Mesenchymal stem cell (in vitro differentiated cells and primary cell): ENCODE results near the gene ERFL.

Source experiments
- DNase-seq: peaks from one replicate; pipeline ENCODE4 v3.0.0-alpha.2; 2013
- H2AFZ ChIP-seq: one replicate; pipeline ENCODE4 v1.6.1; 2013; ENCODE audit warnings: low read depth, mild to moderate bottlenecking, control low read depth, inconsistent platforms, low read length, moderate library complexity
- H2AK5ac ChIP-seq: 2 replicates; pipeline ENCODE4 v1.6.1; 2013; ENCODE audit warnings: low read length, moderate library complexity, mild to moderate bottlenecking, inconsistent platforms; ENCODE audit not compliant: severe bottlenecking
- H2BK120ac ChIP-seq: one replicate; pipeline ENCODE4 v1.6.1; 2013; ENCODE audit warnings: low read depth, mild to moderate bottlenecking, inconsistent platforms, low read length, moderate library complexity
- H2BK12ac ChIP-seq, 2 experiments: one replicate each; pipeline ENCODE4 v1.6.1; 2013; ENCODE audit warnings: inconsistent platforms in 2 of 2, low read length in 2 of 2, mild to moderate bottlenecking in 2 of 2, moderate library complexity in 2 of 2, control low read depth in 1 of 2
- H2BK15ac ChIP-seq: one replicate; pipeline ENCODE4 v1.6.1; 2013; ENCODE audit warnings: mild to moderate bottlenecking, low read depth, inconsistent platforms; ENCODE audit not compliant: poor library complexity, severe bottlenecking
- H2BK5ac ChIP-seq: 2 replicates; pipeline ENCODE4 v1.6.1; 2013; ENCODE audit warnings: low read depth, mild to moderate bottlenecking, low read length, control low read depth, inconsistent platforms; ENCODE audit not compliant: poor library complexity, severe bottlenecking
- H3K14ac ChIP-seq, 2 experiments: one replicate each; pipeline ENCODE4 v1.6.1; 2013; ENCODE audit warnings: inconsistent platforms in 2 of 2, low read length in 2 of 2, control low read depth in 1 of 2, mild to moderate bottlenecking in 1 of 2, moderate library complexity in 1 of 2
- H3K18ac ChIP-seq, 2 experiments: one replicate each; pipeline ENCODE4 v1.6.1; 2013; ENCODE audit warnings: inconsistent platforms in 2 of 2, low read length in 2 of 2, control low read depth in 1 of 2, low read depth in 1 of 2, mild to moderate bottlenecking in 1 of 2
- H3K23ac ChIP-seq, 2 experiments: one replicate each; pipeline ENCODE4 v1.6.1; 2013; ENCODE audit warnings: inconsistent platforms in 2 of 2, low read length in 2 of 2, mild to moderate bottlenecking in 2 of 2, moderate library complexity in 2 of 2, control low read depth in 1 of 2
- H3K27ac ChIP-seq: 2 replicates; pipeline ENCODE4 v1.5.1; 2013; ENCODE audit warnings: mild to moderate bottlenecking, moderate library complexity, low read length, control low read depth, inconsistent platforms; ENCODE audit not compliant: poor library complexity, severe bottlenecking
- H3K27me3 ChIP-seq, 2 experiments: 2 replicates each; pipeline versions ENCODE4 v1.6.1 to v1.7.0; 2013; ENCODE audit warnings: low read length in 2 of 2, mild to moderate bottlenecking in 2 of 2, moderate library complexity in 2 of 2, control low read depth in 1 of 2, inconsistent platforms in 1 of 2; ENCODE audit not compliant: control insufficient read depth in 1 of 2, insufficient read depth in 1 of 2
- H3K36me3 ChIP-seq, 2 experiments: 2 replicates each; pipeline versions ENCODE4 v1.6.1 to v1.7.0; 2013; ENCODE audit warnings: low read length in 2 of 2, control low read depth in 1 of 2, inconsistent platforms in 1 of 2, low read depth in 1 of 2, mild to moderate bottlenecking in 1 of 2; ENCODE audit not compliant: insufficient read depth in 2 of 2, control insufficient read depth in 1 of 2
- H3K4ac ChIP-seq, 2 experiments: one replicate each; pipeline ENCODE4 v1.6.1; 2013; ENCODE audit warnings: inconsistent platforms in 2 of 2, low read length in 2 of 2, mild to moderate bottlenecking in 2 of 2, moderate library complexity in 2 of 2, control low read depth in 1 of 2, low read depth in 1 of 2
- H3K4me1 ChIP-seq: 2 replicates; pipeline ENCODE4 v1.6.1; 2013; ENCODE audit warnings: low read depth, low read length, control low read depth; ENCODE audit not compliant: control insufficient read depth, insufficient read depth
- H3K4me2 ChIP-seq: 2 replicates; pipeline ENCODE4 v1.6.1; 2013; ENCODE audit warnings: low read length, mild to moderate bottlenecking, inconsistent platforms; ENCODE audit not compliant: poor library complexity, severe bottlenecking
- H3K4me3 ChIP-seq, 2 experiments: 2 replicates each; pipeline versions ENCODE4 v1.5.1 to v1.7.0; 2013; ENCODE audit warnings: low read length in 2 of 2, mild to moderate bottlenecking in 2 of 2, control low read depth in 1 of 2, low read depth in 1 of 2; ENCODE audit not compliant: insufficient read depth in 1 of 2
- H3K79me1 ChIP-seq: replicated peaks from 2 replicates; pipeline ENCODE4 v1.6.1; 2013; ENCODE audit warnings: mild to moderate bottlenecking, control low read depth, low read length, inconsistent platforms; ENCODE audit not compliant: poor library complexity, severe bottlenecking
- H3K9ac ChIP-seq: 2 replicates; pipeline ENCODE4 v1.7.0; 2013; ENCODE audit warnings: mild to moderate bottlenecking, low read length, moderate library complexity
- H3K9me3 ChIP-seq: 2 replicates; pipeline ENCODE4 v1.7.0; 2013; ENCODE audit warnings: mild to moderate bottlenecking, low read length; ENCODE audit not compliant: control insufficient read depth
- H4K8ac ChIP-seq: one replicate; pipeline ENCODE4 v1.6.1; 2013; ENCODE audit warnings: inconsistent platforms, mild to moderate bottlenecking, low read length, moderate library complexity
- H4K91ac ChIP-seq: one replicate; pipeline ENCODE4 v1.6.1; 2013; ENCODE audit warnings: mild to moderate bottlenecking, low read length, inconsistent platforms
- WGBS: methylation state at CpG from one replicate; pipeline ENCODE4 v1.1.7; 2013; ENCODE audit warnings: mixed read lengths; 5-methylcytosine and 5-hydroxymethylcytosine counted together

The ERFL gene

DNA sequence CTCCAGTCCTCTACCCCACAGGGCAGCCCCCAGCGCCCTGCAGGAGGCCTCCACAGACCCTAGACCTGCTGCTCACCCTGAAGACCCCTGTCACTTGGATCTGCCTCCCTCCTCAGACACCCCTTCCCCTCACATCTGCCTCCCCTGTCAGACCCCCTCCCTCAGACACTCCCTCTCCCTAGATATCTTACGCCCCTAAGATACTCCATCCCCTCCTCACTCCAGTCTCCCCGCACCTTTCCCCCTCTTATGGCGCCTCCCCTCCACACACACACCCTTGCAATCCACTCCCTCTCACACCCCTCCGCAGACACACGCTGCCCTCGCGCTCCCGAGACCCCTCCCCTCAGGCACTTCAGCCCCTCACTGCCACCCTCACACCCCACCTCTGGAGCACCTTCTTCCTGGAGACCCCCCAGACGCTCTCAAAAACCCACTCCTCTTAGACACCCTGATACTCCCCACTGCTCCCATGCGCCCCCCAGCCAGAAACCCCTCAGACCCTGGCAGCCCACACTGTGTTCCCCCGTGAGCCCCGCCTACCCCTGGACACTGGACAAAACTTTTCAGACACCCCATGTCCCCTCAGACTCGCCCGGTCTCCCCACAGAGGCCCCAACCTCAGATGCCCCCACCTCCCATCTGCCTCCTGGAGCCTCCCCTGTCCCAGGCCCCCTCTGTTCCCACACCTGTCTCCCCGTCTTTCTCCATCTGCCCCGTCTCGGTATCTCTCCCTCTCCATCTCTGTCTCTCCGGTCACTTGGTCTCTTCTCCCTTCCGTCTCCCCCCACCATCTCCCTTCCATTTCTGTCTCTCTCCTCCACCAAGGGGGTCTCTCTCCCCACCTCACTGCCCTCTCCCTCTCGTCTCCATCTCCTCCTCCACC lies 14.5 kb downstream of the ERFL start:
- H3K4me1 ChIP-seq = peaks cover 23% of the 10 kb centered on the region
- no peak overlapping the region for H3K4me3 ChIP-seq
- H3K4ac ChIP-seq = no peak overlapping the region

DNA sequence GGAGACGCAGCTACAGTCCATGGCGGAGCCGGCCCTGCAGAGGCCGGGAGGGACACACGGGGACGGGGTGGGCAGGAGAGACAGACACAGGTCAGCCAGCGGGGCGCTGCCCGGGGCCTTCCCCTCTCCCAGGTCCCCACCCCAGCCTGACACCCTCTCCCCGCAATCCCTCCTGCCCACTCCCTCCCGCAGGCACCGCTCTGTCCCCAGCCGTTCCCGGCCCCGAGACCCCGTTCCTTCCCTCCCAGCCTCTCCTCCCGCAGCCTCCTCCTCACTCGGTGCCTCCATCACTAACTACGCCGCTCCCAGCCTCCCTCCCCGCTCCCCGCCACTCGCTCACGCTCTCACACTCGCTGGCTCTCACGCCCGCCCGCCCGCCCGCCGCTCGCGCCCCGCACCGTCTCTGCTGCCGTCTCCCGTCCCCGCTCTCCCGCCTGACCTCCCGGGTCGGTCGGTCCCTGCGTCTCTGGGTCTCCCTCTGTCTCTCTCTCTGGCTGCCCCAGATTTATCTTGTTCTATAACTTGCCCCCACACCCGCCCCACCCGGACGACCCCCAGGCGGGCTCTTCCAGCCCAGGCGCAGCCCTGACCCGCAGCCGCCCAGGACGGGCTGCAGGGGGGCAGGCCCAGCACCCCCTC lies 15.2 kb downstream of the ERFL start:
- H2AFZ ChIP-seq = no peak overlapping the region
- no peaks in the 10 kb centered on the region for H3K9me3 ChIP-seq
- H2BK15ac ChIP-seq = peak overlapping the region; percentile 62
- peaks cover 23% of the 10 kb centered on the region for H3K4me1 ChIP-seq
- no peak overlapping the region for H3K4me2 ChIP-seq
- no peak overlapping the region for H2AK5ac ChIP-seq
- H2BK12ac ChIP-seq = no peak overlapping the region
- no peak overlapping the region for H3K4ac ChIP-seq
- no peak overlapping the region for H2BK5ac ChIP-seq
- H3K18ac ChIP-seq = no peak overlapping the region
- peaks cover 0 to 10% of the 10 kb centered on the region in 2 experiments for H3K36me3 ChIP-seq
- no peak for DNase-seq
- H3K4me3 ChIP-seq = no peak overlapping the region
- H3K9ac ChIP-seq = no peak overlapping the region
- H3K23ac ChIP-seq = peak overlapping the region in 1 of 2 experiments; percentile 42
- H3K27me3 ChIP-seq = peaks cover 70 to 78% of the 10 kb centered on the region in 2 experiments
- H4K91ac ChIP-seq = no peak overlapping the region
- no peak overlapping the region for H4K8ac ChIP-seq
- H3K27ac ChIP-seq = no peak overlapping the region
- no peak overlapping the region for H2BK120ac ChIP-seq
- H3K14ac ChIP-seq = no peak overlapping the region
- WGBS = 1% methylated on average over 35 of the region's 51 CpGs
- H3K79me1 ChIP-seq = no peaks in the 10 kb centered on the region

More for the DNA sequence above, 14.5 kb downstream of the ERFL start:
- Histone ChIP-seq H3K27ac (no peak overlapping the region), H3K9ac (no peak overlapping the region), H3K79me1 (no peaks in the 10 kb centered on the region), H2BK5ac (no peak overlapping the region), H2BK15ac (no peak overlapping the region), H3K18ac (no peak overlapping the region), H3K4me2 (no peak overlapping the region), H3K36me3 (peaks cover 0 to 4% of the 10 kb centered on the region in 2 experiments), H3K14ac (no peak overlapping the region), H4K91ac (no peak overlapping the region), H2AFZ (no peak overlapping the region), H4K8ac (no peak overlapping the region), H3K27me3 (peaks cover 78 to 86% of the 10 kb centered on the region in 2 experiments), H2AK5ac (no peak overlapping the region), H3K23ac (no peak overlapping the region), H2BK12ac (no peak overlapping the region), H2BK120ac (no peak overlapping the region), H3K9me3 (no peaks in the 10 kb centered on the region)
- DNase-seq = no peak
- 16% methylated on average over 21 of the region's 21 CpGs for WGBS

DNA sequence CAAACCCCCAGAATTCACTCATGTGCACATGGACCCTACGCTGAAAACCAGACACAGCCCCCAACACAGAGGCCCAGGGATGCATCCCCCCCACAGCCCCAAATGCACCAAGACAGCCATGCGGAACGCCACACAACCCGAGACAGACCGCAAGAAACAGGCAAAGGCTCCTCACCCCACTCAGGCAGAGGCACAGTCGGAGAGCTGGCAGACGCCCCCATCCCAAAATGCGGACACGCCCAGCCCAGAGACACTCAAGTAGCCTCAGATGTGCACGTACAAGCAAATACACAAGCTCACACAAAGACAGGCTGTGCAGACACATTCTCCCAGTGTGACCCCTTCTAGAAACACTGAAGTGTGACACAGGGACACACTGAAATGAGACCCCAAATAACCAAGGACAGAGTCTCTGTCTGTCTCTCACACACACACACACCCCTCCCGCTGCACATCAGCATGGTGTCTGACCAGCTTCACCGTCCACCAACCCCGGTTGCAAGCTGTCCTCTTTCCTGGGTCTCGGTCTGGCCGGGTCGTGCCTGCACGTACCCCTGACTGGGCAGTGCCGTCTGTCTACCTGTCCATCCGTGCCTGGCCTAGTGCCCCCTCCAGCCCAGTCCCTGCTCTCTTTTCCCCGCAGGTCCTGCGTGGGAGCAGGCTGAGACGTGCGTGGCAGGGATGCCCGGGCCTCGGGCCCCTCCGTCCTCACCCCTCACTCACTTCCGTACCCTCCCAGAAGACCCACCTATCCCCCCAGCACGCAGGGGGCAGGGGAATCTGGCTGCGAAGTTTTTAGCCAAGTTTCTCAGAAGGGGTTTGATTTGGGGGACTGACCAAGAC lies 16.1 kb downstream of the ERFL start:
- peak overlapping the region in 1 of 2 experiments; percentile 15 for H2BK12ac ChIP-seq
- no peaks in the 10 kb centered on the region for H3K9me3 ChIP-seq
- no peak overlapping the region for H3K4ac ChIP-seq
- H3K4me1 ChIP-seq = peaks cover 23% of the 10 kb centered on the region
- no peak overlapping the region for H2BK15ac ChIP-seq
- no peak overlapping the region for H3K9ac ChIP-seq
- peaks cover under 1 to 17% of the 10 kb centered on the region in 2 experiments for H3K36me3 ChIP-seq
- no peak overlapping the region for H2BK5ac ChIP-seq
- 25% methylated on average over 24 of the region's 29 CpGs for WGBS
- no peak overlapping the region for H2BK120ac ChIP-seq
- H2AK5ac ChIP-seq = no peak overlapping the region
- H3K4me2 ChIP-seq = no peak overlapping the region
- no peak overlapping the region for H3K18ac ChIP-seq
- H3K27me3 ChIP-seq = peaks cover 64 to 71% of the 10 kb centered on the region in 2 experiments
- H4K91ac ChIP-seq = peak overlapping the region; percentile 78
- H3K79me1 ChIP-seq = no peaks in the 10 kb centered on the region
- no peak for DNase-seq
- H3K4me3 ChIP-seq = no peak overlapping the region
- no peak overlapping the region for H2AFZ ChIP-seq
- no peak overlapping the region for H3K14ac ChIP-seq
- H3K27ac ChIP-seq = no peak overlapping the region
- H4K8ac ChIP-seq = no peak overlapping the region
- peak overlapping the region in 1 of 2 experiments; percentile 79 for H3K23ac ChIP-seq
